Small intestine (tissue), 7 donors: ENCODE results near the gene PIK3R6. TPM values are rescaled to one million over a fixed set of nuclear protein-coding genes. Genes with fewer than 3 reads are reported as not detected.

ENCODE experiments used
- DNase-seq, 2 donors: peaks; one replicate each; pipeline versions ENCODE4 v3.0.0 to v3.0.0-alpha.2; 2013
- FAIRE-seq: peaks from 2 replicates; lab custom pipeline; 2012; peaks lifted over from hg19 to GRCh38; lab: Jason Lieb, UNC
- H3K27ac ChIP-seq, 3 donors: one replicate each; pipeline ENCODE4 v1.5.1; 2013; ENCODE audit warnings: low read length in 2 of 3, mild to moderate bottlenecking in 2 of 3, control low read depth in 1 of 3, inconsistent platforms in 1 of 3, low read depth in 1 of 3, moderate library complexity in 1 of 3
- H3K27me3 ChIP-seq, 3 donors: one replicate each; pipeline ENCODE4 v1.6.1; 2013; ENCODE audit warnings: low read length in 3 of 3, inconsistent platforms in 1 of 3; ENCODE audit not compliant: control insufficient read depth in 3 of 3, insufficient read depth in 3 of 3
- H3K36me3 ChIP-seq, 3 donors: one replicate each; pipeline ENCODE4 v1.6.1; 2013; ENCODE audit warnings: low read length in 3 of 3, inconsistent platforms in 1 of 3, low read depth in 1 of 3, mild to moderate bottlenecking in 1 of 3, moderate library complexity in 1 of 3; ENCODE audit not compliant: control insufficient read depth in 3 of 3, insufficient read depth in 2 of 3
- H3K4me1 ChIP-seq, 3 donors: one replicate each; pipeline ENCODE4 v1.6.1; 2013; ENCODE audit warnings: low read length in 2 of 3, inconsistent platforms in 1 of 3, low read depth in 1 of 3, mild to moderate bottlenecking in 1 of 3, moderate library complexity in 1 of 3; ENCODE audit not compliant: control insufficient read depth in 3 of 3, insufficient read depth in 2 of 3
- H3K4me3 ChIP-seq, 3 donors: one replicate each; pipeline ENCODE4 v1.5.1; 2013; ENCODE audit warnings: low read length in 3 of 3, control low read depth in 1 of 3, inconsistent platforms in 1 of 3, low read depth in 1 of 3, mild to moderate bottlenecking in 1 of 3, moderate library complexity in 1 of 3
- H3K9me3 ChIP-seq, 2 donors: one replicate each; pipeline ENCODE4 v1.6.1; 2013; ENCODE audit warnings: low read depth in 1 of 2, low read length in 1 of 2; ENCODE audit not compliant: control insufficient read depth in 2 of 2, insufficient read depth in 1 of 2
- WGBS, 3 donors: extraction: QIAGEN DNeasy Blood & Tissue Kit; methylation state at CpG; one replicate each; pipeline ENCODE4 v1.1.7; 2013; 5-methylcytosine and 5-hydroxymethylcytosine counted together
- polyA plus RNA-seq, 4 donors: library from polyadenylated mRNA; stranded (reverse) in 3 of 4; unstranded in 1 of 4; fragments of 200-250 nt in 3 of 4; fragments of 120-200 nt in 1 of 4; gene quantifications; one replicate each; pipeline versions ENCODE4 v1.2.1 to v1.2.3, GENCODE V29; 2013
- donor health status: healthy with polysubstance abuse.
- donor health status: control.
- donor health status: control.
- donor health status: Bipolar disorder and iron deficiency.
- donor health status: healthy.

The PIK3R6 gene
- polyA plus RNA-seq, 4 donors = 0.25 to 1.9 (median 0.54) TPM; not detected in 1

DNA sequence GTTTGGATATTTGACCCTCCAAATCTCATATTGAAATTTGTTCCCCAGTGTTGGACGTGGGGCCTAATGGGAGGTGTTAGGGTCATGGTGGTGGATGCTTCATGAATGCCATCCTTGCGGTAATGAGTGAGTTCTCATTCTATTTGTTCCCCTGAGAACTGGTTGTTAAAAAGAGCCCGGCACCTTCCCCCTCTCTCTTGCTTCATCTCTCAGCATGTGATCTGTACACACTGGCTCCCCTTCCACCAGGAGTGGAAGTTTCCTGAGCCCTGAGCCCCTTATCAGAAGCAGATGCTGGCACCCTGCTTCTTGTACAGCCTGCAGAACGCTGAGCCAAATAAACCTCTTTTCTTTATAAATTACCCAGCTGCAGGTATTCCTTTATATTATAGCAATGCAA is 25.6 kb downstream of the PIK3R6 start:
- FAIRE-seq (no peak), DNase-seq (no peak)
- H3K4me1 ChIP-seq = no peaks in the 10 kb centered on the region
- no peaks in the 10 kb centered on the region for H3K36me3 ChIP-seq
- 70 to 72% (median 72%) methylated on average over 4 of the region's 4 CpGs for WGBS, 3 donors
- H3K27ac ChIP-seq = no peak overlapping the region
- no peaks in the 10 kb centered on the region for H3K9me3 ChIP-seq
- no peaks in the 10 kb centered on the region for H3K27me3 ChIP-seq
- no peak overlapping the region for H3K4me3 ChIP-seq

DNA sequence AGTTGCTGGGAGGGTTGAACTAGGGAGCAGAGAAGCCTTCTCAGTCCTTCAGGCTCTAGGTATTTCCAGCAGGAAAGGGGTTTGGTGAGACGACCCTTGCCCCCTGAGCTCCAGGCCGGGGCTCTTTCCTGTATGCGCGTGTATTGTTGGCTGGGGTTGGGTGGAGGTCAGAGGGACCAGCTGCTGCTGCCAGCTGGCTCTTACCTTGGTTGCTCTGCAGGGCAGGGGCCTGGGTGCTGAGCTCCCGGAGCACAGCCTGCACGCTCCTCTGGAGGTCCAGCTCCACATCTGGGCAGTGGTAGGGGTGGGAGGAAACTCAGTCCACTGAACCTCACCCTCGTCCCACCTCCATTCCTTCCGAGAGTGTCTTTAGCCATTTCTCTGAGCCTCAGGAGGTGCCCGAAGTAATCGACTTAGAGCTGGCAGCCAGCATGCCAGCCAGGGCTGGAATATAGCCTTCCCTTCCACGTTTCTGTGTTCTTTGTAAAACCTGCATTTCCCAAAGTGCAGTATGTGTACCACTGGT is 28.0 kb downstream of the PIK3R6 start:
- Histone ChIP-seq H3K4me3 (no peak overlapping the region), H3K36me3 (no peaks in the 10 kb centered on the region), H3K9me3 (no peaks in the 10 kb centered on the region), H3K4me1 (no peaks in the 10 kb centered on the region), H3K27me3 (no peaks in the 10 kb centered on the region), H3K27ac (no peak overlapping the region)
- no peak for DNase-seq
- WGBS, 3 donors = 22 to 61% (median 56%) methylated on average over 11 of the region's 11 CpGs
- no peak for FAIRE-seq

DNA sequence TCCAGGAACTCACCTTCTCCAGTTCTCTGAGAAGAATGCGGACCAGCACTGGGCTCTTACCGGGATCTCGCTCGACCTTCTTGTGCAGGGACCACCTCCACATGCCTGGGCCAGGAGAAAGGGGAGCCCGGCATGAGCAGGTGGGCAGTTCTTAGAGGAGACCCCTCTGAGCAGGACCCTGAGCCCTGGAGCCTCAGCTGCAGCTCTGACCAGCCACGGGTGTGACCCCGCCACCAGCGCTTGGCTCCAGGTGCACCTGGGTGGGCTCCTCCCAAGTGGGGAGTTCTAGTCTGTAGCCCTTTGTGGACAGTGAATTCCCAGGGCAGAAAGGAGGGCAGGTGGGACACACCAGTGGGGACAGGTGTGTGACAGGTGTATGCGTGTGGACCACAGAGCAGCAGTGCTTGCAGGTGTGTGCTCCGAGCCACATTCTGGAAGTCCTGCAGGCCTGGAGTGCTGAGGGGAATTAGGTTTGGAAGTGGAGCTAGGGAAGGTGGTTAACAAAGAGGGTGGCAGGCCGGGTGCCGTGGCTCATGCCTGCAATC is 28.9 kb downstream of the PIK3R6 start:
- H3K9me3 ChIP-seq = no peaks in the 10 kb centered on the region
- 89 to 94% (median 91%) methylated on average over 12 of the region's 12 CpGs for WGBS, 3 donors
- H3K4me1 ChIP-seq = no peaks in the 10 kb centered on the region
- no peak overlapping the region for H3K4me3 ChIP-seq
- DNase-seq (no peak), FAIRE-seq (no peak)
- H3K27ac ChIP-seq = no peak overlapping the region
- no peaks in the 10 kb centered on the region for H3K36me3 ChIP-seq
- no peaks in the 10 kb centered on the region for H3K27me3 ChIP-seq

DNA sequence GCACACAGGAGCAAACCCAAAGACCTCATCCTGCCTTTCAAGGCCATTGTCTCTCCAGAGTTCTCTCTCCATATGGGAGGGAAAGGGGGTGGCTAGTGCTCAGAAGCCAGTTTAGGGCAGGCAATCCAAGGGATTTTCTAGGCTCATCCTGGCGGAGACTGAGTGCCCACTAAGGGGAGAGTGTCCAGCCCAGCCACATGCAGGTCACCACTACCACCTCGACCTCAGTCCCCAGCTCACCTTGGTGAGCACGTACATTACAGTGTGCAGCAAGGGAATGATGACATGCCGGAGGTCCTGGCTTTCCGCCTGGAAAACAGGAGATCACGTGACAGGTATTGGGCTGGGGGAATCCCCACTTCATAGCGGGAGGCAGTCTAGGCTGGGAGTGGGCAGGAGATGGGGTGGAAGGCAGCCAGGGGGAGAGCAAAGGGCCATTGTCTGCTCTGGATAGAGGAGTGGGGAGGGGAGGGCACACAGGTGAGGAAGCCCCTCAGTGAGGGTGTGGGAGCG is 29.9 kb downstream of the PIK3R6 start:
- FAIRE-seq (no peak), DNase-seq (no peak)
- H3K9me3 ChIP-seq = no peaks in the 10 kb centered on the region
- no peaks in the 10 kb centered on the region for H3K4me1 ChIP-seq
- WGBS, 3 donors = 29 to 58% (median 38%) methylated on average over 8 of the region's 8 CpGs
- peaks cover 0 to 6% (median 0%) of the 10 kb centered on the region in 3 donors for H3K27me3 ChIP-seq
- H3K36me3 ChIP-seq = no peaks in the 10 kb centered on the region
- no peak overlapping the region for H3K4me3 ChIP-seq
- H3K27ac ChIP-seq = no peak overlapping the region

DNA sequence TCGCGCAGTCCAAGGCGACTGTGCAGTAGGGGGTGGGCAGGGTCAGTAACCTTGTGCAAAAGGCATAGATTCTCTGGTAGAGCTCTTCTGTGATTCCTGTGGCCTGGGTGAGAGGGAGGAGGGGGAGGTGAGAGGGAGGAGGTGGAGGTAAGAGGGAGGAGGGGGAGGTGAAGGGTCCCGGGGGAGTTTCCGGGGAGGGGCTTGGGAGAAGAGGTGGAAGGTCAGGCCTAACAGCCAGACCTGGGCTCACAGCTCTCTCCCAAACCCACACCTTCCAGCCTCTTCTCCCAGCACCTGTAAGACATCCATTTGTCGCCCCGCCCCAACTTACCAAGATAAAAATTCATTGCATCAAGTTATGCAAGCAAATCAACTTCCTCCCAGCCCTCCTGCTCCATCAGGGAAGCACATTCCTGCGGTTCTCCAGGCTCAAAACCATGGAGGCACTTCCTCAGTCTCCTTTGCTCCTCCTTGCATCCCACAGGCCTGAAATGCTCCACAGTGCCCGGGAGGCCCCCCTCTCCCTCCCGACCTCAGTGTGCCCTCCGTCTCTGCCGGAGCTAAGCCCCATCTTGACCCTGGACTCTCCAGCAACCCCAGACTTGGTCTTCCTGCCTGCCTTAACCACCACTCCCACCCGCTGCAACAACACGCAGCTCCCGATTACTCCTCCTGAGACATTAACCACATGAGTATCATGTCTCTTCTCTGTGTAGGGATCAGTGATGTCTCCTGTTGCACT is 30.5 kb downstream of the PIK3R6 start:
- FAIRE-seq (no peak), DNase-seq (no peak)
- H3K4me1 ChIP-seq = no peaks in the 10 kb centered on the region
- no peak overlapping the region for H3K27ac ChIP-seq
- H3K9me3 ChIP-seq = no peaks in the 10 kb centered on the region
- 57 to 73% (median 64%) methylated on average over 15 of the region's 15 CpGs for WGBS, 3 donors
- H3K27me3 ChIP-seq = peaks cover 0 to 6% (median 0%) of the 10 kb centered on the region in 3 donors
- no peaks in the 10 kb centered on the region for H3K36me3 ChIP-seq
- H3K4me3 ChIP-seq = no peak overlapping the region

DNA sequence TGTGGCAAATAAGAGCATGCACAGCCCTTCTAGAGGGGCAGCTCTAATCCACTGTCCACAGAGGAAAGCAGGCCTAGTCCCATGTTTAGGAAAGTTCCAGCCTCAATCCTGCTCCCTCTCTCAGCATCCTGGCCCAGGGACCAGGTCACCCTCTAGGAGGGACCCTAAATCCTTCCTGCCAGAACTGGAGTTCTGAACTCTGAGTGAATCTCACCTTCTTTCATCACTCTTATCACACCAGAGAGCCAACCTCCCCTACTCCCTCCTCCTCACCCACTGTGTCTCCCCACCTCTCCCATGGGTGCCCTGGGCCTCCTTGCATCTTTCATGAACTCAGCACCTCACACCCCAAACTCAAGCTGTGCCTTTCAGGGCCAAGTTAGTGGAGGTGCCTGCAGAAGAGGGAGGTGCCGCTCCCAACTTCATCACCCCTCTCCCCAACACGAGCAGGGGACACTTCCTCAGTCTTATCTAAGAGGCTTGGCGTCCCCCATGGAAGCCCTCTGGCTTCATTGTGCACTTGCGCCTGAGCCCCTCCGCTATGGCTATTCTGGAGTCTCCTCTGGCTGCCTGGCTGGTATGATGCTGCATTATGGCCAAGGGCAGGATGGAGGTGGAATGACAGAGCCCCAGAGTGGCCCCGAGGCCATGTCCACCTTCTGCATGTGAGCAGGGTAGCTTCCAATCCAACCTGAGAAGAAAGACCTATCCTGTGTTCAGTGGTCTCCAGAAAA is 31.7 kb downstream of the PIK3R6 start:
- Histone ChIP-seq H3K4me3 (no peak overlapping the region), H3K27ac (no peak overlapping the region), H3K27me3 (peaks cover 0 to 6% (median 0%) of the 10 kb centered on the region in 3 donors), H3K4me1 (no peaks in the 10 kb centered on the region), H3K9me3 (no peaks in the 10 kb centered on the region), H3K36me3 (no peaks in the 10 kb centered on the region)
- FAIRE-seq = no peak
- DNase-seq = no peak
- 87 to 90% (median 90%) methylated on average over 6 of the region's 6 CpGs for WGBS, 3 donors

DNA sequence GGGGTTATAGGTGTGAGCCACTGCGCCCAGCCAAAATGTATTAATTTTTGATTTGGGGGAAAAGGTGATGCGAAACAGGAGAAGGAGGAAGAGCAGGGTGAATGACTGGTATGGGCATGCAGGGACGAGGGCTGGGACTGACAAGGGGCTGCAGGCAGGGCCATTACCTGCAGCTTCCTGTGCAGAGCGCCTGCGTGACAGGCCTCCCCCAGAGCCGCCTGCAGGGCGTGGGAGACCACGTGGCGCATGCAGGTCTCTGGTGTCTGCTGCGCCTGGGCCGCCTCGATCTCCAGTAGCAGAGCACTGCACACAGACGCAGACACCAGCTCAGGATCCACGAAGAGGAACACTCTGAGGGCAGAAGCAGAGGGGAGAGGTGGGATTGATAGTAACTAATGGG is 32.4 kb downstream of the PIK3R6 start:
- peaks cover 0 to 8% (median 0%) of the 10 kb centered on the region in 3 donors for H3K27me3 ChIP-seq
- no peaks in the 10 kb centered on the region for H3K36me3 ChIP-seq
- H3K4me3 ChIP-seq = no peak overlapping the region
- no peak overlapping the region for H3K27ac ChIP-seq
- 88 to 89% (median 88%) methylated on average over 14 of the region's 14 CpGs for WGBS, 3 donors
- no peaks in the 10 kb centered on the region for H3K9me3 ChIP-seq
- FAIRE-seq = no peak
- no peak for DNase-seq
- H3K4me1 ChIP-seq = no peaks in the 10 kb centered on the region

DNA sequence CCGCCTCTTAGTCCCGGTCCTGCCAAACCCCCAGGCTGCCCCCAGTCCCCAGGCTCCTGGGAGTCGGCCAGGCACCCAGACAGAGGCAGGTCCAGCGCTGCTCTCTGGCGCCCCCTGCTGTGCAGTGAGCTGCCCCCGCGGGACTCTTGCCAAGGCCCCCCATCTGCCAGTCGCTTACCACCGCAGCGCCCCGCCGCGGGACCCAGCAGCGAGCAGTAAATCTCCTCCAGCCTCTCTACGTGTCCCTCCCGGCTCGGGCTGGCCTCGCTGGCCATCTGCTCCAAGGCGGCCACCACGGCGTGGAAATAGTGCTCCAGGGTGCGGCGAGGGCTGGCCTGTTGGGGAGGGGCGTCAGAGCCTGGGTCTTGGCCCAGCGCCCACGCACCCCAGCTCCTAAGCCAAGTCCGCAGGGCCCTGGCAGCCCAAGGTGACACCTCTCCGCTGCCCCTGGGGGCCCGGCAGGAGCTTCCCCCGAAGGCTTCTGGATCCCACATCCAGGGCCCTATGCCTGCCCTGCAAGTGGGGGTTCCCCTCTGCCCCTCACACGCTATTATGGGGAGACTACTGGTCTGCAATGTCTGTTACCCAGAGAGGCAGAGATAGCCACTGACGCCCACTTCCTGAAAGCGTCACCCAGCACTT is 34.6 kb downstream of the PIK3R6 start:
- Histone ChIP-seq H3K36me3 (no peaks in the 10 kb centered on the region), H3K4me1 (no peaks in the 10 kb centered on the region), H3K4me3 (no peak overlapping the region), H3K9me3 (no peaks in the 10 kb centered on the region), H3K27ac (no peak overlapping the region), H3K27me3 (peaks cover 0 to 10% (median 0%) of the 10 kb centered on the region in 3 donors)
- 34 to 57% (median 52%) methylated on average over 29 to 33 of the region's 33 CpGs for WGBS, 3 donors
- DNase-seq (peak in 1 of 2 donors; percentile 49), FAIRE-seq (no peak)
